Retinal pigment epithelial cell (primary cell): ENCODE data around the gene ORAI1.

Experiments
- DNase-seq: peaks from one replicate; pipeline ENCODE4 v3.0.0-alpha.2; 2010; ENCODE audit warnings: low read depth
- H3K4me3 ChIP-seq: 2 replicates; pipeline ENCODE4 v1.5.1; 2011; ENCODE audit warnings: mild to moderate bottlenecking, low read length, control low read depth, moderate library complexity
- CTCF ChIP-seq: conservative IDR thresholded peaks from 2 replicates; pipeline ENCODE4 v1.5.1; 2011; ENCODE audit warnings: low read depth, low read length, control low read depth, inconsistent platforms

Gene ORAI1

DNA sequence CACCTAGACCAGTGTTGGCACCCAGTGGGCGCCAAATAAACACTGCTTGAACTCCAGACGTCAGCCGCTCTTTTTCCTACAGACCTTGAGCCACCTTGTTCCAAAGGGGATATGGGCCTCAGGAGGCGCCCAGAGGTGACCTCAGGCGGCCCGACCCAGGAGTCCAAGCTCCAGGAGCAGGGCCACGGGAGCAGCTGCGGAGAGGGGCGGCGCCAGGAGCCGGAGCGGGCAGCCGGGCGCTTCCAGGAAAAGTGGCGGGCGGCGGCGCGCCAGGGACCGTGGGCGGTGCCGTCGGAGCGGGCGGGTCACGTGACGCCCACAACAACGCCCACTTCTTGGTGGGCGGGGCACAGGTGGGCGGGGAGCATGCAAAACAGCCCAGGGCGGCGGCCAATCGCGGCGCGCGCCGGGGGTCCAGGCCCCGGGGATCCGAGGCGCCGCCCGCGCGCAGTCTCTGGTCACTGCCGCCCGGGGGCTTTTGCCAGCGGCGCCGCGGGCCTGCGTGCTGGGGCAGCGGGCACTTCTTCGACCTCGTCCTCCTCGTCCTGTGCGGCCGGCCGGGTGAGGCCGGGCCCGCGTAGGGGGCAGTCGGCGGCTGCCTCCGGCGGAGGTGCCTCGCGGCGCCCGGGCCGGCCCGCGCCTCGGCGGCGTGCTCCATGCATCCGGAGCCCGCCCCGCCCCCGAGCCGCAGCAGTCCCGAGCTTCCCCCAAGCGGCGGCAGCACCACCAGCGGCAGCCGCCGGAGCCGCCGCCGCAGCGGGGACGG, at the start of gene ORAI1:
TSS of gene ORAI1 (plus strand) at position 444 of the 766 bp plus-strand sequence.
- TF ChIP-seq CTCF: no peak
- peak; percentile 77 for DNase-seq
- H3K4me3 ChIP-seq: peak within 1 kb of the TSS; percentile 62

DNA sequence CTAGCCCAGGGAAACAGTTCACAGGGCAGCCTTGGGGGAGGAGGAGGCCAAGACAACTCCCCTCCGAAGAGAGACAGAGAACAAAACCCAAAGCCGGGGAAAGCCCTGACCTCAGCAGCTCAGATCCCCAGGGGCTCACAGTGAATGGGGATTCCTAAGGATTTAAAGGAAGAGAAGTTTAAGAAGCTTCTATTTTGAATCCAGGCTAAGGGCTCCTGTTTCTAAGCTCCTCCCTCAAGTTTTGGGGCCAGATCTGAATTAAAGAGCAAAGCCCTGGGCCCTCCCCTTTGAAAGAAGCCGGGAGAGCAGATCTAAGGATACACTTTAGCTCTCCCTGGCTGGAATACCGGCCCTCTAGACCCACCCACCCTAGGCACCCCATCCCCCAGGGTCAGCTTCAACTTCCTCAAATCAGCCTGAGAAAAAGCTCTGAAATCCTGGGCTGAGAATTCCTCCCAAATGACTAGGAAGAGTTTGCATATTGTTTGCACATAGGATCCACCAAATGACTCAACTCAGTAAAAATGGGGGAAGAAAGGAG, 49.4 kb upstream of the ORAI1 start:
- DNase-seq: no peak
- no peak for TF ChIP-seq CTCF
- H3K4me3 ChIP-seq: no peak overlapping the region

DNA sequence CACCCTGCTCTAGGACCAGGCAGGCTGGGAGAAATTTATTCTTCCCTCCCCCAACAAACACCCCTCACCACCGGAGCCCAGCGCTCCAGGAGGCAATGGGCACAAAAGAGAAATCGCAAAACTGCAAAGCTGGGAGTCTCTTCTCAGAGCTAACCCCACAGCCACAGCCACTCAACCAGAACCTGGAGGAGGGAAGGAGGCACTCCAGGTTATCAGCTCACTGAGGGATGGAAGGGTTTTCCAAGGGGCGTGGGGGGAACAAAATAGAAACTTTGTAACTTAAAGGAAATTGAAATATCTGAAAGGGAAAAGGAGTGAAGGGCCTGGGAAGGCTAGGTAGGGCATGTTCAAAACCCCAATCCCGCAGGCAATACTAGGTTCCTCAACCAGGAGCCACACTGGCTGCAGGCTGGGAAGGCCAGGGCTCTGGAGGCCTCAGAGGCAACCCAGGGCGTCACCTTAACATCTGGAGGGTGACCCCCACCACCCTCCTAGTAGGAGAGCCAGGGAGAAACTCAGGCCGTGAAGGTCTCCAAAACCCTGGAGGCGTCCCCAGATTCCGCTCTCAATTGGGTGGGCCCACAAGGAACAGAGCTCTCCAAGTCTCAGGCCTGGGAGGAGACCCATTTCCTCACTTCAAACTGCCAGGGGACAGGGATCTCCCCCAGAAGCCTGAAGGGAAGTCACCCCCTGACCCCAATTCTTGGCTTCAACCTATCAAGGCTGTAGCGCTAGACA, 48.7 kb upstream of the ORAI1 start:
- no peak for TF ChIP-seq CTCF
- no peak overlapping the region for H3K4me3 ChIP-seq
- no peak for DNase-seq

GRCh38 chr12:121578230-121579189, 47.8 kb upstream of the ORAI1 start:
- peak overlapping the region; percentile 69 for H3K4me3 ChIP-seq
- no peak for DNase-seq

GRCh38 chr12:121579190-121579791, 47.0 kb upstream of the ORAI1 start:
- DNase-seq: no peak
- TF ChIP-seq CTCF: no peak
- H3K4me3 ChIP-seq: peak overlapping the region; percentile 69

More at GRCh38 chr12:121578230-121579189, 47.8 kb upstream of the ORAI1 start:
- no peak for TF ChIP-seq CTCF
